DND-41 (cell line): ENCODE results near the gene RELN.

ENCODE experiments used
- ATAC-seq: fragments of 200-7000 bp; cut with Tn5 transposase; 3 replicates; pipeline ENCODE4 v1.9.1; 2021; ENCODE audit warnings: low read depth; ENCODE audit not compliant: insufficient read depth
- DNase-seq: peaks from one replicate; pipeline ENCODE4 v3.0.0-alpha.2; 2020
- H2AFZ ChIP-seq: 2 replicates; pipeline ENCODE4 v1.6.0; 2012; ENCODE audit warnings: low read depth, low read length
- H3K27ac ChIP-seq: 2 replicates; pipeline ENCODE4 v1.5.1; 2012; ENCODE audit warnings: low read length, inconsistent platforms
- H3K27me3 ChIP-seq: fragments of 200-600 bp; sonication (generic); 2 replicates; pipeline ENCODE4 v1.6.0; 2012; ENCODE audit warnings: low read length, mild to moderate bottlenecking, inconsistent platforms; ENCODE audit not compliant: insufficient read depth, poor library complexity
- H3K36me3 ChIP-seq: 2 replicates; pipeline ENCODE4 v1.5.1; 2012; ENCODE audit warnings: low read length, inconsistent platforms; ENCODE audit not compliant: insufficient read depth
- H3K4me1 ChIP-seq: 2 replicates; pipeline ENCODE4 v1.5.1; 2012; ENCODE audit warnings: mild to moderate bottlenecking, low read length; ENCODE audit not compliant: insufficient read depth
- H3K4me2 ChIP-seq: 2 replicates; pipeline ENCODE4 v1.6.0; 2012; ENCODE audit warnings: mild to moderate bottlenecking, moderate library complexity, low read length, inconsistent platforms; ENCODE audit not compliant: insufficient read depth
- H3K4me3 ChIP-seq, 2 experiments: fragments of 200-600 bp in 1 of 2; shearing (Covaris generic) in 1 of 2; 2 replicates each; pipeline ENCODE4 v1.5.1; 2012 to 2016; ENCODE audit warnings: inconsistent platforms in 2 of 2, low read length in 2 of 2, mild to moderate bottlenecking in 2 of 2, low read depth in 1 of 2, moderate library complexity in 1 of 2
- H3K79me2 ChIP-seq: 2 replicates; pipeline ENCODE4 v1.6.0; 2012; ENCODE audit warnings: low read length, inconsistent platforms; ENCODE audit not compliant: insufficient read depth
- H3K9ac ChIP-seq: 2 replicates; pipeline ENCODE4 v1.6.0; 2012; ENCODE audit warnings: low read depth, mild to moderate bottlenecking, inconsistent platforms, low read length, moderate library complexity
- H3K9me3 ChIP-seq: 2 replicates; pipeline ENCODE4 v1.5.1; 2012; ENCODE audit warnings: low read length, moderate library complexity, mild to moderate bottlenecking, inconsistent platforms; ENCODE audit not compliant: insufficient read depth, severe bottlenecking
- H4K20me1 ChIP-seq: 2 replicates; pipeline ENCODE4 v1.6.0; 2012; ENCODE audit warnings: low read length; ENCODE audit not compliant: insufficient read depth
- EZH2 ChIP-seq: IDR thresholded peaks from 3 replicates; pipeline ENCODE4 v1.6.1; 2012; ENCODE audit warnings: borderline replicate concordance, low read depth, mild to moderate bottlenecking, moderate library complexity, low read length, inconsistent platforms; ENCODE audit not compliant: severe bottlenecking
- TF ChIP-seq, protein P1 (sequence below): IDR thresholded peaks from 2 replicates; pipeline ENCODE4 v1.5.1; 2012; ENCODE audit warnings: borderline replicate concordance, low read length, moderate library complexity, mild to moderate bottlenecking; ENCODE audit not compliant: poor library complexity, severe bottlenecking; ENCODE audit errors: extremely low read depth

The RELN gene

GRCh38 chr7:103989785-103990767 is 618 bp upstream of the RELN start:
- H3K4me2 ChIP-seq = no peak overlapping the region
- no peak overlapping the region for H3K27ac ChIP-seq
- H3K36me3 ChIP-seq = no peaks in the 10 kb centered on the region
- TF ChIP-seq, protein P1, sequence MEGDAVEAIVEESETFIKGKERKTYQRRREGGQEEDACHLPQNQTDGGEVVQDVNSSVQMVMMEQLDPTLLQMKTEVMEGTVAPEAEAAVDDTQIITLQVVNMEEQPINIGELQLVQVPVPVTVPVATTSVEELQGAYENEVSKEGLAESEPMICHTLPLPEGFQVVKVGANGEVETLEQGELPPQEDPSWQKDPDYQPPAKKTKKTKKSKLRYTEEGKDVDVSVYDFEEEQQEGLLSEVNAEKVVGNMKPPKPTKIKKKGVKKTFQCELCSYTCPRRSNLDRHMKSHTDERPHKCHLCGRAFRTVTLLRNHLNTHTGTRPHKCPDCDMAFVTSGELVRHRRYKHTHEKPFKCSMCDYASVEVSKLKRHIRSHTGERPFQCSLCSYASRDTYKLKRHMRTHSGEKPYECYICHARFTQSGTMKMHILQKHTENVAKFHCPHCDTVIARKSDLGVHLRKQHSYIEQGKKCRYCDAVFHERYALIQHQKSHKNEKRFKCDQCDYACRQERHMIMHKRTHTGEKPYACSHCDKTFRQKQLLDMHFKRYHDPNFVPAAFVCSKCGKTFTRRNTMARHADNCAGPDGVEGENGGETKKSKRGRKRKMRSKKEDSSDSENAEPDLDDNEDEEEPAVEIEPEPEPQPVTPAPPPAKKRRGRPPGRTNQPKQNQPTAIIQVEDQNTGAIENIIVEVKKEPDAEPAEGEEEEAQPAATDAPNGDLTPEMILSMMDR = no peak
- no peak for TF ChIP-seq EZH2
- H3K4me3 ChIP-seq = no peak overlapping the region
- ATAC-seq (no peak), DNase-seq (no peak)
- no peaks in the 10 kb centered on the region for H3K9me3 ChIP-seq
- H3K9ac ChIP-seq = no peak overlapping the region
- no peaks in the 10 kb centered on the region for H3K79me2 ChIP-seq
- no peaks in the 10 kb centered on the region for H4K20me1 ChIP-seq
- peaks cover 3% of the 10 kb centered on the region for H3K27me3 ChIP-seq
- H3K4me1 ChIP-seq = no peaks in the 10 kb centered on the region
- no peak overlapping the region for H2AFZ ChIP-seq

GRCh38 chr7:103988468-103989199 is 824 bp downstream of the RELN start:
- Histone ChIP-seq H3K4me1 (no peaks in the 10 kb centered on the region), H3K9ac (no peak overlapping the region), H3K36me3 (no peaks in the 10 kb centered on the region), H3K4me3 (no peak overlapping the region), H3K4me2 (no peak overlapping the region), H3K79me2 (no peaks in the 10 kb centered on the region), H3K9me3 (no peaks in the 10 kb centered on the region), H2AFZ (no peak overlapping the region), H4K20me1 (no peaks in the 10 kb centered on the region), H3K27ac (no peak overlapping the region), H3K27me3 (peaks cover 3% of the 10 kb centered on the region)
- no peak for ATAC-seq
- no peak for TF ChIP-seq EZH2
- TF ChIP-seq, protein P1 = no peak
- no peak for DNase-seq

DNA sequence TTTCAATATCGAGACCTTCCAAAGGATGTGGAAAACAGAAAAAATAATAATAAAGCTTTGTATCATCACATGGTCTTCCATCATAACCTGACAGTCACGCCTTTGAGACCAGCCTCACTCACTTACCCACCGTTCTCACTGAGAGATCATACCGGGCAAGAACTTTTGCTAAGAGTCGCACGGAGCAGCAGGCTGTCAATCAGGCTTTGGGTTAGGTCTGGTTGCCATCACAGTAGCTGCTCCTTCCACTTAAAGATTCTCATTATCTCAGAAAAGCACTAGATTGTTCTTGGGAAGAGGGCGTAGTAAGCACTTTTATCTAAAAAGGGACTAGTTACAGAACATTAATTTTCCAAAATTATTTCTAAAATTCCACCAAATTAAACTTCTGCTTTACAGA is 2.0 kb downstream of the RELN start:
- no peak overlapping the region for H3K27ac ChIP-seq
- no peak overlapping the region for H2AFZ ChIP-seq
- peaks cover 3% of the 10 kb centered on the region for H3K27me3 ChIP-seq
- TF ChIP-seq, protein P1 = no peak
- TF ChIP-seq EZH2 = no peak
- no peaks in the 10 kb centered on the region for H3K79me2 ChIP-seq
- H3K4me1 ChIP-seq = no peaks in the 10 kb centered on the region
- H3K36me3 ChIP-seq = no peaks in the 10 kb centered on the region
- H4K20me1 ChIP-seq = no peaks in the 10 kb centered on the region
- no peak overlapping the region for H3K9ac ChIP-seq
- H3K4me3 ChIP-seq = no peak overlapping the region
- DNase-seq (no peak), ATAC-seq (no peak)
- no peaks in the 10 kb centered on the region for H3K9me3 ChIP-seq
- H3K4me2 ChIP-seq = no peak overlapping the region
